NCI-H1048 (cell line): ENCODE data around the gene LMO1.

ENCODE experiments used
- DNase-seq: peaks from one replicate; lab custom pipeline; 2025; lab: John Stamatoyannopoulos, UW

The LMO1 gene

DNA sequence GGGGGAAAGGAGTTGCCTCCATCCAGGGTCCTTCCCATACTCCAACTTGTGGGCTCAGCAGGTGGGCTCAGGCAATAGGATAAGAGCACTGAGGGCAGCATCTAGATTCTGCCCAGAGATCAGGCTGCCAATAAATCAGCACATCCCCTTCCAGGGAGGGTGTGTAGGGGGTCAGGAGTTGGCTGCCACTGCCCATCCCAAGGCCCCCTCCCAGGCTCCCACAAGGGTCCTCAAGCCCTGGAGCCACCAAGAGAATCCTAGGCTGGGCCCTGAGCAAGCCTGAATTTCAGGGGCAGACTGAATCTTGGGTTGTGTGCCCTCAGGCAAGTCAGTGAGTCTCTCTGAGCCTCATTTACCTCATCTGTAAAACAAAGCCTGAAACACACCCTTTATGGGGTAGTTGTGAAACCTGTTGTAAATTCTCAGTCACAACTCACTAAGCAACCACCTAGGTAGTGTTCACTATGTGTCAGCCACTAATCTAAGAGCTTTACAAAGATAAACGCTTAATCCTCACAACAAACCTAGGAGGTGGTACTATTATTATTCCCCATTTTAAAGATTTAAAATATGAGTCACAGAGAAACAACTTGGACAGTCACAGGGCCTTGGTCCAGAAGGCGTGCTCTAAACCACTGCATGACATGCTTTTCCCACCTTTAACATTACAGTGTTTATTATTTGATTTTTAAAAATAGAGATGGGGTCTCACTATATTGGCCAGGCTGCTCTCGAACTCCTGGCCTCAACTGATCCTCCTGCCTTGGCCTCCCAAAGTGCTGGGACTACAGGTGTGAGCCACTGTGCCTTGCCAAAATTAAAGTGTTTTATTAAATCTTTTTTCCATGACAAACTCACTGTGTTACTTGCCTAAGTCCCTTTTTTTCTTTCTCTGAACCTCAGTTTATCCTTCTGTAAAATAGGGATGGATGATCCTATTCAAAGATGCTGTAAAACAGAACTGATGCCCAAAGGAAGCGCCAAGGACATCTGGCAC lies 36.2 kb downstream of the LMO1 start:
- DNase-seq = no peak

GRCh38 chr11:8225589-8226036 lies 38.1 kb downstream of the LMO1 start:
- DNase-seq = peak; percentile 21

- no peak for DNase-seq
Observed at GRCh38 chr11:8224711-8225110, 39.0 kb downstream of the LMO1 start.

- DNase-seq = no peak
Observed at GRCh38 chr11:8224161-8224591, 39.5 kb downstream of the LMO1 start.

- no peak for DNase-seq
Observed at GRCh38 chr11:8223513-8223900, 40.2 kb downstream of the LMO1 start.

DNA sequence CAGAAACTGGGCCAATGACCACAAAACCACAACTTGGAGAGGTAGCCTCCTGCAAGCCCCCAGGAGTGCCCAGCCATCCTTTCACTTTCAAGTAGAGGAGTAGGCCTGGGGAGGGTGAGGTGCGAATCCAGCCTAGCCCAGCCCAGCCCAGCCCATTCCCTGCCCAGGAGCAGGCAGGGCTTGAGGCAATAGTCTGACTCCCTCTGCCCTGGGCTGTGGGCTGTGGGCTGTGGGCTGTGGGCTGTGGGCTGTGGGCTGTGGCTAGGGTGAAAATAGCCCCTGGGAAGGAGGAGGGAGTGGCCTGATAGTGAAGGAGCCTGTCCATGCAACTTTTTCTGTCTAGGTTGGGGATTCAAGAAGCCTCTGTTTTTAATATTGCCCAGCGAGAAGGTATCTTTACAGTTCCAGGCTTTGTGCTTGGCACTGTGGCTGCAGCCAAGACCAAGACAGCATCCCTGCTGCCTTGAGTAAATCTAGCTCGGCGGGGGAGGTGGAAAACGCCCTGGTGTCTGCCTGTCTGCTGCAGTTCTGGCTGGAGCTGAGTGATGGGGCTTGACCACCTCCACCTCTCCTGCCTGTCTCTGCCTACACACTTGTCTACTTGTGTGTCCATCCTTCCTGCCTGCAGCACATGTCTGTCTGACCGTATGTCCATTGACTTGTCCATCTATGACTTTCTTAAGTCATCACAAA lies 40.7 kb downstream of the LMO1 start:
- DNase-seq = no peak

- DNase-seq = no peak
Observed at GRCh38 chr11:8221917-8222495, 41.7 kb downstream of the LMO1 start.

DNA sequence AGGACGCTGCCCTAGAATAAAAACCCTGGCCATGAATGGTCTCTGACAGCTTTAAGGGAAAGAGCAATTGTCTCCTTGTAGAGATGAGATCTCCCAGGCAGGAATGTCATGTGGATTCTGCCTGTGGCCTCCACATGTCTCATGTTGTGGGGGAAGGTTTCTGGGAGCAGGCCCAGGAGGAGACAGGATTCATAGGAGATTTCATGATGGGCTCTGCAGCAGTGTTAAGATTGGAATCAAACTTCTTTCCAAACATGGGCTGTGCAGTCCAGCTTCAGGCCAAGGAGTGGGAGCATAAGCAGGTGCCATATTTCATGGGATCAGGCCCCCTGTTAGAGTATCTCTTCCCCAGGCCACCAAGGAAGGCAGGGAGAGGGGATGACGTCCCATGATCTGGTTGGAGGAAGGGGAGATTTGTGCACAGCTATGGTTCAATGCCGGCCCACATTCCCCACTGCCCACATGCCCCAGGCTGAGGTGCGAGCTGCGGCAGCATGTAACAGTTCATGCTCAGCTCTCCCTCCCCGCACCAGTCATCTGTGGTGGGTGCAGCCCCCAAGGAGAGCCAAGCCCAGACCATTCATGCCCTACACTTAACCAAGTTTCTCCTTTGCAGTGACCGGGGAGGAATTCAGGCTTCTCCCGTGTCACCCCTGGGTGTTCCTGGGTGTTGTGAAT lies 42.5 kb downstream of the LMO1 start:
- no peak for DNase-seq

DNA sequence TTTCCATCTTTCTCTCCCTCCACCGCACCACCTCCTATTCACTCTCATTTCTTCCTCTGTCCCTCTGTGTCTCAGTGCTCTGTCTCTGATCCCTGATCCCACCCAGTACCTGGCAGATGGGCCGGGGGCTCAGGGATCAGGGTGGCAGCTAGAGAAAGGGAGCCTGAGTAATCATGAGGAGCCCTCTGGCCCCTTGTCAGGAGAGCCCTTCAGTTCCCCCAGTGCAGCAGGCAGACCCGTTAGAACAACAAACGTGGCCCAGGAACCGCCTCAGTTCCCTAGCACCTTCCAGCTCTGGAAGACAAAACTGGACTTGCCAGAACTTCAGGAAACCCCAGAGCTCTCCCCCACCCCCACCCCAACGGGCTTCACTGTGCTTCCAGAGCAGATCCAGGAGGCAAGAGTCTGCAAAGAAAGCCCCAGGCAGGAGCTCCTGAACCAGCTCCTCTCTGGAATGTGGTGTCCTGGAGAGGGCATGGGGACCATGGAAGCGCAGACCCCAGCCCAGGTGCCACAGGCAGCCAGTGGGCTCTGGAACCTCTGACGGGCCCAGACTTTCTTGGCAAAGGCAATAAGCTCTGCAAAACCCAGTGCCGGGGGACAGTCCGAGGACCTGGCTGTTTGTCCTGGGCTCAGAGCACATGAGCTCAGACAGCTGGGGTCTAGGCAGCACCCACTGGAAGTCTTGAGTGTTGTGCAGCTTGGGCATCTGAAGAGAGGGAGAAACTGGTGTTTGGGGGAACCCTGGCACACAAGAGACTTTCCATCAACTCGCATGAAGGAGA lies 43.2 kb downstream of the LMO1 start:
- no peak for DNase-seq

GRCh38 chr11:8219257-8220021 lies 44.2 kb downstream of the LMO1 start:
- no peak for DNase-seq

- no peak for DNase-seq
Observed at GRCh38 chr11:8218840-8219239, 44.8 kb downstream of the LMO1 start.

- no peak for DNase-seq
Observed at GRCh38 chr11:8218409-8218808, 45.3 kb downstream of the LMO1 start.

GRCh38 chr11:8217926-8218325 lies 45.8 kb downstream of the LMO1 start:
- DNase-seq = no peak

GRCh38 chr11:8217136-8217535 lies 46.5 kb downstream of the LMO1 start:
- DNase-seq = no peak

- DNase-seq = no peak
Observed at GRCh38 chr11:8213376-8213775, 50.3 kb downstream of the LMO1 start.

GRCh38 chr11:8209208-8209807 lies 54.4 kb downstream of the LMO1 start:
- no peak for DNase-seq

DNA sequence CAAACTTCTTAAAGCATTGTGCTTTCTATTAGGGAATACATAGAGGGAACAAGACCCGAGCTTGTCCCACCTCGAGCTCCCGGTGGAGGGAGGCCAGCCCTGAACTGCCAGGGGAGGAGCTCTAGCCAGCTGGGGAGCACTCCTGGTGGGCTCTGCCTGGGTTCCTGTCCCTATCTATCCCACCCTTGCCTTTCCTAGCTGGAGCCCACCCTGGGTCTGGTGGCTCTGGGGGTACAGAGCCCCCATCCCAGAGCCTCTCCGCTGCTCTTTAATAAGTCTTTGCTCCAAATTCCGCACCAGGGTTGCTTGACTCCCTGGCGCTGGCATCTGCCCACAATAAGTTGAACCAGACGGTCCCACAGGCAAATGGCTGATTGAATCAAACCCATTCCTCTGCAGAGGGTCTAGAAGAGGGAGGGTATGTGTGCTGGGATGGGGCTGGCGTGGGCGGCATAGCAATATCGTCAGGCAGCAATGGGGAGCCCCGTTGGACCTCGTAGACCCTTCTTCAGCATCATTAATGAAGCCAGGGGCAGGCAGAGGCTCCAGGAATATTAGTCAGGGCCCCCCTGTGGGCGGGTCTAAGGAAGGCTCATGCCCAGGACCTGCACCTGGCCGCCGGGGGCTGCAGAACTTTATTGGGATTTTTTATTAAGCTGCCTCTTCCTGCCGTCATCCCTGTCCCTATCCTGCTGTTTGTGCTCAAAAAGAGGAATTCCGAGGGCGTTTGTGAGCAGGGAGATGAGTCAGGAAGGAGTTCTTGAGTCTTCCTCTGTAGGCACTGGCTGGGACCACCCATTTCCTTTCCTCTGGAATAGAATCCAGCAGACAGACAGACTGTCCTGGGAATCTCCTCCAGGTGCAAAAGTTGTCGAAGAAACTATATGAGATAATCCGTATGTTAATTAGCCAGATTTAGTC lies 56.3 kb downstream of the LMO1 start:
- no peak for DNase-seq

DNA sequence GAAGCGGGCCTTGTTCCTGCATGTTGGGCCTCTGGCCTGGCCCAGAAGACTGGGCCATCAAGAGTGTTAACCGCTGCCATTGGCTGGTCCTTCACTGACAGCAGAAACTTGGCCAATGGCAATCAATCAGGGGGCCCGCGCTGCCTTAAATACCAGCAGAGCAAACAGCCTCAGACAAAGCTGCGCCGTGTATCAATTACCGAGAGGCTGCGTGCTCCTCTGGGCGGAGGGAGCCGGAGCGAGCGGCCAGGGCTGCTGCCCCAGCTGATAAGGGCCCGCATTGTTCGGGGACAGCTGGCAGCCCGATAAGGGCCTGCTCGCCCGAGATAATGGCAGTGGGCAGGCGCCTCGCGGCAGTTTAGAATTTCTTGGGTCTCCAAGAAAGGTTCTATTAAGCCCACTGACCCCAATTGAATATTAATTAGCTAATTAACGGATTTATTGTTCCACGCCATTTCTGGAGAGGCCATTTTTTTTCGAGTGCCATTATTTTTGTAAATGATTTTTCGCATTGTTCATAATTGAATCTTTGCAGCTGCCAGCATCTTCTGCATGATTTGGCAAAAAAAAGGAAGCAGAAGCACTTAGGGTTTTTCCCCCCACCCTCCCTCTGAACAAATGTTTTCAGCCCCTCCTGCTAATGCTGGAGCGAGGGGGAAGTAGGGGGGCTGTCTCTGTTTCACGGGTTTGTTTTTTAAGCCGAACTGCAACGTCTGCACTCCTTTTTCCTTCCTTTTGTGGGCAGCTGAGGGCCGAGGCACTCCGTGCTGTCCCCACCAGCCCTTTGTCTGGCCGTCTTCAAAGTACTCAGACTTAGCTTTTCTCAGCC lies 57.2 kb downstream of the LMO1 start:
- DNase-seq = no peak
